Measurements from ENCODE around the gene COX17. TPM values are rescaled to one million over a fixed set of nuclear protein-coding genes. Genes with fewer than 3 reads are reported as not detected.

The COX17 gene
- total and polyA plus RNA-seq, 2 donors (not counting 3 experiments of a cell fraction or from before 2014, with no cell fraction given): 19.8 to 37.6 TPM

- H4K20me1 ChIP-seq (replicated peaks; ENCODE audit: control insufficient read depth, extremely low read depth, insufficient read depth, low read length): no peaks in the 10 kb centered on the region
- no peak for FAIRE-seq
- no peaks in the 10 kb centered on the region for H3K79me2 ChIP-seq (ENCODE audit: control insufficient read depth, insufficient read depth, low read length)
- H3K9ac ChIP-seq (replicated peaks; ENCODE audit: extremely low read depth, insufficient read depth, low read length): no peak overlapping the region
- peak; percentile 48 for DNase-seq (ENCODE audit: low read depth, low spot score)
- no peaks in the 10 kb centered on the region for H3K36me3 ChIP-seq (ENCODE audit: control insufficient read depth in 2 of 2, extremely low read depth in 1 of 2, insufficient read depth in 2 of 2, low read length in 2 of 2)
- no peaks in the 10 kb centered on the region for H3K9me1 ChIP-seq (replicated peaks; ENCODE audit: control insufficient read depth, extremely low read depth, insufficient read depth, low read length)
- TF ChIP-seq CTCF (IDR thresholded peaks at IDR 0.05; ENCODE audit: extremely low read depth in 1 of 2, insufficient read depth in 1 of 2, low read depth in 1 of 2, low read length in 2 of 2) (peak; percentile 26 to 37), POLR2A (IDR thresholded peaks at IDR 0.05; ENCODE audit: low read depth, low read length) (no peak), EZH2 (IDR thresholded peaks at IDR 0.05; ENCODE audit: borderline replicate concordance, low read depth, low read length, severe bottlenecking) (no peak)
- H3K4me1 ChIP-seq (ENCODE audit: control insufficient read depth, extremely low read depth, insufficient read depth, low read length): peaks cover 7% of the 10 kb centered on the region
- POLR2A ChIA-PET: interaction anchor here (0.5 kb wide), 1 partner anchor 187 kb away, joined by 11 read pairs; no protein-coding TSS in a partner anchor
- CTCF ChIA-PET: interaction anchor here (0.6 to 3.4 kb wide), 44 partner anchors 9 to 799 kb away, joined by 3 to 29 read pairs (median 4); partner anchors contain the start of genes ARHGAP31, B4GALT4, IGSF11 and POGLUT1
- no TSS peak for BruUV-seq (replicated peaks)
- no peak overlapping the region for H3K27ac ChIP-seq (ENCODE audit: insufficient read depth, low read depth, low read length)
- no peaks in the 10 kb centered on the region for H3K27me3 ChIP-seq (ENCODE audit: control insufficient read depth in 2 of 2, insufficient read depth in 2 of 2, low read length in 2 of 2)
- H3K9me3 ChIP-seq (replicated peaks; ENCODE audit: control insufficient read depth, insufficient read depth, low read length): no peaks in the 10 kb centered on the region
- no peak overlapping the region for H3K4me2 ChIP-seq (ENCODE audit: insufficient read depth, low read length)
- no peak overlapping the region for H2AFZ ChIP-seq (ENCODE audit: low read depth, low read length)
- no peak overlapping the region for H3K4me3 ChIP-seq (replicated peaks in 1 of 3; ENCODE audit: insufficient read depth in 1 of 3, low read depth in 1 of 3, low read length in 3 of 3)
- dilution Hi-C loops (cut with MboI; ENCODE audit: extremely low pct_ligation_motif_present, low sequenced_read_pairs): no loop called here
- intact Hi-C loops (cut with micrococcal nuclease): loop anchor here (1.0 to 5.0 kb wide), 3 partner anchors 156 to 406 kb away; no protein-coding TSS in a partner anchor
Measured at GRCh38 chr3:119681279-119681678, 4.1 kb upstream of the COX17 start.

- no peak overlapping the region for H3K27ac ChIP-seq (ENCODE audit: insufficient read depth, low read depth, low read length)
- H3K4me1 ChIP-seq (ENCODE audit: control insufficient read depth, extremely low read depth, insufficient read depth, low read length): peaks cover 15% of the 10 kb centered on the region
- no peaks in the 10 kb centered on the region for H4K20me1 ChIP-seq (replicated peaks; ENCODE audit: control insufficient read depth, extremely low read depth, insufficient read depth, low read length)
- H3K9me3 ChIP-seq (replicated peaks; ENCODE audit: control insufficient read depth, insufficient read depth, low read length): no peaks in the 10 kb centered on the region
- no peak overlapping the region for H2AFZ ChIP-seq (ENCODE audit: low read depth, low read length)
- no peak overlapping the region for H3K4me3 ChIP-seq (replicated peaks in 1 of 3; ENCODE audit: insufficient read depth in 1 of 3, low read depth in 1 of 3, low read length in 3 of 3)
- FAIRE-seq (no peak), DNase-seq (ENCODE audit: low read depth, low spot score) (no peak)
- no peaks in the 10 kb centered on the region for H3K27me3 ChIP-seq (ENCODE audit: control insufficient read depth in 2 of 2, insufficient read depth in 2 of 2, low read length in 2 of 2)
- no peak overlapping the region for H3K4me2 ChIP-seq (ENCODE audit: insufficient read depth, low read length)
- TF ChIP-seq CTCF (IDR thresholded peaks at IDR 0.05; ENCODE audit: extremely low read depth in 1 of 2, insufficient read depth in 1 of 2, low read depth in 1 of 2, low read length in 2 of 2) (no peak), FOS (IDR thresholded peaks at IDR 0.05; ENCODE audit: borderline replicate concordance, insufficient read depth, low read length) (no peak), MAX (IDR thresholded peaks at IDR 0.05; ENCODE audit: insufficient read depth, insufficient read length) (no peak), POLR2AphosphoS5 (IDR thresholded peaks at IDR 0.05; ENCODE audit: insufficient read depth, low read depth, low read length) (no peak), POLR2A (IDR thresholded peaks at IDR 0.05; ENCODE audit: low read depth, low read length) (no peak), EZH2 (IDR thresholded peaks at IDR 0.05; ENCODE audit: borderline replicate concordance, low read depth, low read length, severe bottlenecking) (no peak), GATA2 (IDR thresholded peaks at IDR 0.05; ENCODE audit: insufficient read depth, insufficient read length, low read depth, low read length) (no peak), MYC (IDR thresholded peaks at IDR 0.05; ENCODE audit: low read depth, low read length) (no peak), JUN (IDR thresholded peaks at IDR 0.05; ENCODE audit: borderline replicate concordance, insufficient read depth, insufficient read length, low read depth) (no peak)
- H3K9ac ChIP-seq (replicated peaks; ENCODE audit: extremely low read depth, insufficient read depth, low read length): no peak overlapping the region
- dilution Hi-C loops (cut with MboI; ENCODE audit: extremely low pct_ligation_motif_present, low sequenced_read_pairs) (no loop called here), intact Hi-C loops (cut with micrococcal nuclease) (loop anchor here (2.0 to 5.0 kb wide), 2 partner anchors 248 to 405 kb away; no protein-coding TSS in a partner anchor)
- BruUV-seq (replicated peaks): no TSS peak
- ChIA-PET POLR2A (no interaction called here), CTCF (interaction anchor here (0.6 to 3.4 kb wide), 8 partner anchors 155 to 797 kb away, joined by 3 to 29 read pairs (median 6); partner anchors contain the start of gene POGLUT1)
- no peaks in the 10 kb centered on the region for H3K9me1 ChIP-seq (replicated peaks; ENCODE audit: control insufficient read depth, extremely low read depth, insufficient read depth, low read length)
- peaks cover 4% of the 10 kb centered on the region for H3K79me2 ChIP-seq (ENCODE audit: control insufficient read depth, insufficient read depth, low read length)
- no peaks in the 10 kb centered on the region for H3K36me3 ChIP-seq (ENCODE audit: control insufficient read depth in 2 of 2, extremely low read depth in 1 of 2, insufficient read depth in 2 of 2, low read length in 2 of 2)
Measured at GRCh38 chr3:119679874-119680273, 2.7 kb upstream of the COX17 start.
